ENCODE results near the gene SOBP.

- TF ChIP-seq CTCF (IDR thresholded peaks at IDR 0.05; ENCODE audit: extremely low read depth in 1 of 2, insufficient read depth in 1 of 2, low read depth in 1 of 2, low read length in 2 of 2) (no peak), POLR2A (IDR thresholded peaks at IDR 0.05; ENCODE audit: low read depth, low read length) (no peak), POLR2AphosphoS5 (IDR thresholded peaks at IDR 0.05; ENCODE audit: insufficient read depth, low read depth, low read length) (no peak)
These were observed 7.2 kb downstream of the SOBP start for GRCh38 chr6:107496892-107497684.
